Inferior parietal cortex (tissue), 1 donor: ENCODE data around the gene SLC35A3.
A peak's percentile ranks its signal among the peaks of the same experiment; 100 is the strongest.
"Not testable (repeated sequence)": the region's sequence is repeated elsewhere in the genome, so short reads cannot be mapped to it uniquely, and the experiment has no call there.

Experiments used
- DNase-seq: peaks from one replicate; pipeline ENCODE4 v3.0.0-alpha.2; 2016; ENCODE audit errors: extremely low spot score

Gene SLC35A3

DNA sequence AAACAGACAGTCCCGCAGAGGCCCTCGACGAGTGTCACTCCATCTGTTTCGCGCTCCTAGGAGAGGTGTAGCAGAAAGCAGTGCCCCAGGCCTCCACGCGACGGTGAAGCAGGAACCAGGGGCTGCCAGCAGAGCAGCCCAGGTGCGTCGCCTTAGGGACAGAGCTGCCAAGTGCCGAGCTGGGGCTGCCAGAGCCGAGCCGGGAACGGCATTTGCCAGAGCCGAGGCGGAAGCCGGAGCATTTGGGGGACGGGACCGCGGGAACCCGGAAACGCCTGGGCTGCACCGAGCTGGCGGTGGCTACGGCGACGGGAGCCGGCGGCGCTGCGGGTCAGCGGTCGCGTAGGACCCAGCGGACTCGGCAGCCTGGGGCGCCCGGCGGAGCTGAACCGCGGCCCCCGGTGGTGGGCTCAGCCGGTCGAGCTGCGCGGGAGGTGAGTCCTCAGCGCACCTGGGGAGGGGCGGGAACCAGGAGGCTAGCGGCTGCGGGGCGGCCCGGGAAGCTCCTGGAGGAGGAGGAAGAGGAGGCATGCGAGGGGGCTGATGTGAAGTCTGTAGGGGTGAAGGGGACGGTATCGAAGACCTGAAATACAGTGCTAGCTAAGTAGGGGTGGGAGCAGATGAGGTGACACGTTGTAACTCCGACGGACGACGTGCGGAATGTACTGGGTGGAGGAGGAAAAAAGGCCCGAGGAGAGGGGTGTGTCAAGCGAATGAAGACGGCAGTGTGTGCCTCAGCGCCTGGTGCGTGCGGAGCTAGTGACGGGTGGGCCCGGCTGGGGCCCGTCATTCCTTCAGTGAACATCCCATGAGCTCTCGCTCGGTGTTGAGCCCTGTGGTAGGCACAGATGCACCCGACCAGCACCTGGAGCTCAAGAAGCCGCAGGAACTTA, at the start of gene SLC35A3:
Gene SLC35A3, plus strand, starts transcription at position 268 of the 893 bp plus-strand sequence. CDS start 23,559 bp downstream, outside the sequence.
- DNase-seq = peak; percentile 76

DNA sequence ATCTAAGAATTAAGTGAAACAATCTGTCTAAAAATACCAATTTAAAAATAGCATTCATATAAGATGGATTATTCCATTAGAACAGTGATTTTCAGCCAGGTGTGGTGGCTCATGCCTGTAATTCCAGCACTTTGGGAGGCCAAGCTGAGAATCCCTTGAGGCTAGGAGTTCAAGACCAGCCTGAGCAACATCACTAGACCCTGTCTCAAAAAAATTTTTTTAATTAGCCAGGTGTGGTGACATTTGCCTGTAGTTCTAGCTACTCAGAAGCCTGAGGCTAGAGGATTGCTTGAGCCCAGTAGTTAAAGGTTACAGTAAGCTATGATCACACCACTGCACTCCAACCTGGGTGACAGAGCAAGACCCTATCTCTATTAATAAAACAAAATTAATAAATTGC, 35.0 kb upstream of the SLC35A3 start:
- DNase-seq = no peak

DNA sequence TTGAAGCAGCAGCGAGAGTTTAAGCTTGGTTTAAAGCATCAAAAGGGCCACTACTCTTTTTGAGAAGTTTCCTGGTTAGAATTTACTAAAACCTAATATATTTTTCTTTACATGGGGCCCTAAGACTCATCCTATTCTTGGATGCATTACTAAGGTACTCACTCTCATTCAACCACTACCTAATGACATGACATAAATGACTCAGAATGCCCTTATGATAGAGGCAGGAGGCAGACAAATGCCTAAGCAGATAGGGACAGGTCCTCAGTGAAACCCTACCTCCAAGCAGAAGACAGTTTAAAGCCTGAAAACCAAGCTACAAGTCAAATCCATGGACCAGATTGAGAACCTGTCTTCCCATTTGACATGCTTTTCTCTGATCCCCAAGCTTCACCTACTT, 34.3 kb upstream of the SLC35A3 start:
- DNase-seq = no peak

DNA sequence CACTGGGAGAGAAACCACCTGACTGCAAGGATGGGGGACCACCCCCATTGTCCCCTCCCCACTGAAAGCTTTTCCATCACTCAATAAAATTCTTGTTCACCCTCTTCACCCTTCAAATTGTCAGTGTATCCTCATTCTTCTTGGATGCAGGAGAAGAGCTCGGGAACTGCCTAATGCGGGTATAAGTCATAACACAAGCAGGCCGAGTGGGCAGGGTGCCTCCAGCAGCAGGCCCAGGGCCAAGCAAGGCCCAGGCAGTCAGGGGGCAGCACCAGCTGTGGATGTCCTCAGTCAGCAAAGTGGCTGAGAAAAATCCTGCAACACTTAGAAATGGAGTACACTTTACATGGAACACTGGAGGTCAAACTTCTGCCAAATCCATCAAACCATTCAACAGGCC, 33.7 kb upstream of the SLC35A3 start:
- DNase-seq = no peak

DNA sequence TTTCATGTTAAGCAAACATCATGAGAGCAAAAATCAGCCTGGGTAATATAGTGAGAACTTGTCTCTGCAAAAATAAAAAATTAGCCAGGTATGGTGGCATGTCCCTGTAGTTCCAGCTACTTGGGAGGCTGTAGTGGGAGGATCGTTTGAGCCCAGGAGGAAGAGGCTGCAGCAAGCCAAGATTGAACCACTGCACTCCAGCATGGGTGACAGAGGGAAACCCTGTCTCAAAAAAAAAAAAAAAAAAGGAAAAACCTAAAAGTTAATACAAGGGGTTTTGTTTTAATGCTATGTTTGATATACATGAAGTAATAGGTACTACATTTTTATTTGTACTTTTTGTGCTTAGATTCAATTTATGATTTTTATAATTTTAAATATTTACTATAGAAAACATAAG, 27.1 kb upstream of the SLC35A3 start:
- no peak for DNase-seq

- no peak for DNase-seq
Measured at GRCh38 chr1:99943223-99943794, 26.5 kb upstream of the SLC35A3 start.

DNA sequence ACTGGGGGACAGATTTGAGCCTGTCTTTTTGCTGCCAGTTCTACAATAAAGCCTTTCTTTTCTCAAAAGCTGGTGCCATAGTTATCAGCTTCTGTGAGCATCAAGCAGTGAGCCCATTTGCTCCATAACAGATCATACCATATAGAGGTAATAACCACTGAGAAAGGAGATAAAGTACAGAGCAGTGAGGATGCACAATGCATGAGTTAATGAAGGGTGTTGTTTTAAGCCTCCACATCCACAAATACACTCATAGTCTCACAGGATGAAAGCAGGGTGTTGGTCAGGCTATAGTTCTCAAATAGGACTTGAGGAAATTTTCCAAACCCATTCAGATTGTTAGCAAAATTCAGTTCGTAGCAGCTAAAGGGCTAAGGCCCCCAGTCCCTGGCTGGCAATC, 25.6 kb upstream of the SLC35A3 start:
- DNase-seq = no peak

- no peak for DNase-seq
Measured at GRCh38 chr1:99945174-99945573, 24.6 kb upstream of the SLC35A3 start.

DNA sequence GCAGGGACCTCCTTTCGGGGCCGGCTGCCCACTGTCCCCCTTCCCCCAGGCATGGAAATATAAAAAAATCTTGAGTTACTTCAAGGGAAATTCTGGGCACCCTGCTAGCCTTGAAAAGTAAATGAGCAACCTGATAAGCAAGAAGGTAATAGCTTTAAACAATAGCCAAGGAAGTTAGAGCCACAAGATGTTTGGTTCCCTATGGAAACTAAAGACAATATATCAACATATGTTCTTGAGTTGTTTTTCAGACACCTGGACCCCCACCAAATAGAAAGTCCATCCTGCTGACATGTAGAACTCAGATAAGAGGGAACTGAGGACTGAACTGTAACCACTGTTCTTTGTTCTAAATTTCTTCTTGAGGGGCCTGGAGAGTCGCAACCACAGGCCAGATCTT, 19.3 kb upstream of the SLC35A3 start:
- no peak for DNase-seq

- DNase-seq = no peak
Measured at GRCh38 chr1:99952522-99952921, 17.3 kb upstream of the SLC35A3 start.

GRCh38 chr1:99955375-99955774, 14.4 kb upstream of the SLC35A3 start:
- no peak for DNase-seq

GRCh38 chr1:99956755-99957154, 13.0 kb upstream of the SLC35A3 start:
- DNase-seq = no peak

- DNase-seq = no peak
Measured at GRCh38 chr1:99957818-99958217, 12.0 kb upstream of the SLC35A3 start.

DNA sequence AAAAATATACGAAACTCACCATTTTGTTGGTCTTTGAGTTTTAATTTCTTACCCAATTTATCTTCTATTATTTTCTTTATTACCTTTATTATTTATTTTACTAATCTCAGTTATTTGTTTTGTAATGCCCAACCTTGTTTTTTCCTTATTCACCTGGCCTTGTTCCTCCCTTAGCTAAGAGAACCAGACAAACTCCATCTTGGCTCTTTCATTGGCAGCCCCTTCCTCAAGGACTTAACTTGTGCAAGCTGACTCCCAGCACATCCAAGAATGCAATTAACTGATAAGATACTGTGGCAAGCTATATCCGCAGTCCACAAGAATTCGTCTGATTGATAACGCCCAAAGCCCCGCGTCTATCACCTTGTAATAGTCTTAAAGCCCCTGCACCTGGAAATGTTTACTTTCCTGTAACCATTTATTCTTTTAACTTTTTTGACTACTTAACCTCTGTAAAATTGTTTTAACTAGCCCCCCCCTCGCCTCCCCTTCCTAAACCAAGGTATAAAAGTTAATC, 10.5 kb upstream of the SLC35A3 start:
- not testable (repeated sequence) for DNase-seq

DNA sequence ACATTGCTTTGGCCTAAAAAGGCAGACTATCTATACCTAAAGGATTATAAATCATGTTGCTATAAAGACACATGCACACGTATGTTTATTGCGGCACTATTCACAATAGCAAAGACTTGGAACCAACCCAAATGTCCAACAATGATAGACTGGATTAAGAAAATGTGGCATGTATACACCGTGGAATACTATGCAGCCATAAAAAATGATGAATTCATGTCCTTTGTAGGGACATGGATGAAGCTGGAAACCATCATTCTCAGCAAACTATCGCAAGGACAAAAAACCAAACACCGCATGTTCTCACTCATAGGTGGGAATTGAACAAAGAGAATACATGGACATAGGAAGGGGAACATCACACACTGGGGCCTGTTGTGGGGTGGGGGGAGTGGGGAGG, 9.5 kb upstream of the SLC35A3 start:
- DNase-seq = not testable (repeated sequence)

DNA sequence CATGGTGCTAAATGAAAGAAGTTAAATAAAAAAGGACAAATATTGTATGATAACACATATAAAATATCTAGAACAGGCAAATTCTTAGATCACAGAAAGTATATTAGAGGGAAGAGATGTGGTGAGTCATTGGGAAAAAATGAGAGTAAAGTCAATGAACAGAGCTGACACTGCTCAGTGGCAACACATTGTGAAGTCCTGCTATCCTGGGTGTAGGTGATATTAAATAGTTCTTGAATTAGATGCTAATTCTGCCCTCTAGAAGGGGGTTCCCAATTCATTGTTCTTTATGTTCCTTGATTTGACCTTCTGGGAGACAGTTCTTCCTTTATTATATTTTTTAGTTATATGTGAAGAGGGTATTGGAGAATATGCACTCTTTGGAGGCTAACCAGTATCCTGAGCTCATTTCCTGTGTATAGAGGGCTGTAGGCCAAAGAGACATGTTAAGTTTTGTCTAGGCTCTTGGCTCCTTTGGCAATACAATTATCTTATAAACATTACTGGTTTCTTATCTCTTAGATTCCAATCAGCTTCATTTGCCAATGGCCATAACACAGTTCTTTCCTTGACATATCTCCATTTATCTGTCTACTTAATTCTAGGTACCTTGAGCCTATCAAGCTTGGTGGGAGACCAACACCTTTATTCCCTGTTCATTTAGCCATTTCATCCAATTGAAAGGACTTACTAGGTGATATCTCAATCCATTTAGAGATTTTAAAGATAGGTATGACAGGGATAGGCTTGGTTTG, 6.6 kb upstream of the SLC35A3 start:
- no peak for DNase-seq

- DNase-seq = no peak
Measured at GRCh38 chr1:99964806-99965205, 5.0 kb upstream of the SLC35A3 start.

GRCh38 chr1:99965646-99966375, 4.0 kb upstream of the SLC35A3 start:
- DNase-seq = no peak

DNA sequence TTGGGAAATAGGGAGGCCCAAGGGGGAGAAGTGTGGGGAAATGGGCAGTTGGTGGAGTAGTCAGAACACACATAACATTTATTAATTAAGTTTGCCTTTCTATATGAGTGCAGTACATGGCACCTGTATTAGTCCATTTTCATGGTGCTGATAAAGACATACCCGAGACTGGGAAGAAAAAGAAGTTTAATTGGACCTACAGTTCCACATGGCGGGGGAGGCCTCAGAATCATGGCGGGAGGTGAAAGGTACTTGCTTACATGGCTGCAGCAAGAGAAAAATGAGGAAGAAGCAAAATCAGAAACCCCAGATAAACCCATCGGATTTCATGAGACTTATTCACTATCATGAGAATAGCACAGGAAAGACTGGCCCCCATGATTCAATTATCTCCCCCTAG, 1.6 kb upstream of the SLC35A3 start:
- DNase-seq = no peak

- no peak for DNase-seq
Measured at GRCh38 chr1:99969260-99969728, 502 bp upstream of the SLC35A3 start.

- no peak for DNase-seq
Measured at GRCh38 chr1:99970713-99971255, 988 bp downstream of the SLC35A3 start.
